ENCODE results near the gene BTBD6.

The BTBD6 gene

DNA sequence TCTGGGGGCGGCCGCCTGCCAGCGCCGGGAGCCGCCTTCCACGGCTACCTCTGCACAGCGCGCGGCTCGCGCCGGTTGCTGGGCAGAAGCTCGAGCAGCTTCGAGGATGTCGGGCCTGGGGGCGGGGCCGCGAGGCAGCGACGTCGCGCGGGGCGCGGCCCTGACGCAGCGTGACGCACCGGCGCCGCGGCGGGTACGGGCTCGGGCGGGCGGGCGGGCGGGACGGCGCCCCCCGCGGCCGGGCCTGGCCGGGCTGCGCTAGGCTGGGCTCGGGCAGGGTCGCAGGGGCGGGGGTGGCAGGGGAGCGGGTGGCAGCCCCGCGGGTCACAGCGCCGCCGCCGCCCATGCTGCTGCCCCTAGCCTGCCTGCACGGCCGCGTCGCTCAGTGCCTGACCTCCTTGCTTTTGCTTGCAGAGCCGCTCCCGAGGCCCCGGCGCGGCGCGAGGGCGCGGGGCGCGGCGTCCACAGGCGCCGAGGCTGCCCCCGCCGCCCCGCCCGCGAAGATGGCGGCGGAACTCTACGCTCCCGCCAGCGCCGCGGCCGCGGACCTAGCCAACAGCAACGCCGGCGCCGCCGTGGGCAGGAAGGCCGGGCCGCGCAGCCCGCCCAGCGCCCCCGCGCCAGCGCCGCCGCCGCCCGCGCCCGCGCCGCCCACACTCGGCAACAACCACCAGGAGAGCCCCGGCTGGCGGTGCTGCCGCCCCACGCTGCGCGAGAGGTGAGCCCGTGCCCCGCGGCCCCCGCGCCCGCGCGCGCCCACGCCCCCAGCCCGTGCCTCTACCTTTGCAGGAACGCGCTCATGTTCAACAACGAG lies at the start of gene BTBD6:
TSS of gene BTBD6 (plus strand) at position 166 of the 814 bp plus-strand sequence. CDS start at position 345, 179 bp downstream.
- peak; percentile 17 for DNase-seq (ENCODE audit: low read depth, low spot score)

DNA sequence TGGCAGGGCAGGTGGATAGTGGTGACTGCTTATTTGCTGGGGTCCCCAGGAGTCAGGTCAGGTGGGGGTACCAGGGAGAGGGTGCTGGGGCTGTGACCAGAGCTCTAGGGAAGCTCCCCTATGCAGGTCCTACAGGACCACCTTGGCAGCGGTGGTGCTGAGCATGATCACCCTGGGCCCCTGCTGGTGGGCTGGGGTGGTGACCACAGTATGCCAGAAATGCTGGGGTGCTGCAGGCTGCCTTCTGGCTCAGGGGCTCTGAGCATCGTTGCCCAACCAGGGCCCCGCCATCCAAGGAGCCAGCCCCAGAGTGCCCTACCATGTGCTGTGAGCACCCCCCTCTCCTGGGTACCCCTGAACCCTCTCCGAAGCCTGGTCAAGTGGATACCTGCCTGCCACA lies 49.7 kb upstream of the BTBD6 start:
- no peak for DNase-seq (ENCODE audit: low read depth, low spot score)

DNA sequence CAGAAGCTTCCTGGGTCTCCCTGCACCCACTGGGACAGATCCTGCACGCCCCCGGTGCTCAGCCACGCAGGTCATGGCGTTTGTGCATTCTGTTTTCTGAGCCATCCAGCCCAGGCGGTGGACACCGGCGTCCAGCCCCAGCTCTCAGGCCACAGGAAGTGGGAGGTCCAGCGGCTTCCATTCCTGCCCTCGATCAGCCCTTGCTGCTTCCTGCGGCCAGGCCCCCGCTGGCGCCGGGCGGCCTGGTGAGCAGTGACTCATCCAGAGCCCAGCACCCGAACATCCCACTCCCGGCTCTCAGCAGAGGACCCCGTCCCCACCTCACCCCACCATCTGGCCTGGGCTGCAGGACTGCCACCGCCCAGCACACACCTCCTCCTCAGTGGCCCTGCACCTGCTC lies 49.2 kb upstream of the BTBD6 start:
- no peak for DNase-seq (ENCODE audit: low read depth, low spot score)

DNA sequence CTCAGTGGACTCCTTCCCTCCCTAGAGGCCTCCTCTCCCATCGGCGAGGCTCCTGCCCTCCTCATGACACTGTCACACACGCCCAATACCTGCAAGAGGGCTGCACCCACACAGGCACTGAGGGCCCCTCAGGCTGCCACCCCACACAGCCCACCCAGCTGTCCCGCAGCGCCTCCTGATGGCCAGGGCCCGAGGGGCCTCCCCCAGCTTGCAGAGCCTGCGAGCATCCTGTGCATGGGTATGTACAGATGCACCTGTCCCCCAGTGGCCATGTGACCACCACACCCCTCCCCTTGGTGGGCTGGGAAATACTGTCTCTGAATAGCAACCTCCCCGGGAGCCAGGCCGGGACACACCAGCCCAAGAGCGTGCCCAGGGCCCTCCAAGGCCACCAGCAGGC lies 48.3 kb upstream of the BTBD6 start:
- no peak for DNase-seq (ENCODE audit: low read depth, low spot score)

DNA sequence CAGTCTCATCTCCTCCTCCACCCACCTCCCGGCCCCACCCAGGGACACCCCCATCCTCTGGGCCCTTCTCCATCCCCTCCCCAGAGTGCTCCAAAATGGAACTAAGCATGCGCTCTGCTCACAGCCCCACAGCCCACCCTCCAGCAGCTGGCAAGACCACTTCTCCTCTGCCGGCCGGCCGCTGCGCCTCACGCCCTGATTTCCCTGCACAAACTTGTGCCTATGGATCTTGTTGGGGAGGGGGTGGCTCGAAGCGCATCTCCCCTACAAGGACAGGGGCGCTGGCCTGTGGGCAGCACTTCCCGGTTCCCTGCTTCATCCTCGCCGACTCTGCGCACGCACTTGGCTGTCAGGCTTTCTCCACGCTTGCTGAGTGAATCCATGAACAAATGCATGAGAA lies 47.7 kb upstream of the BTBD6 start:
- DNase-seq (ENCODE audit: low read depth, low spot score), result no peak

DNA sequence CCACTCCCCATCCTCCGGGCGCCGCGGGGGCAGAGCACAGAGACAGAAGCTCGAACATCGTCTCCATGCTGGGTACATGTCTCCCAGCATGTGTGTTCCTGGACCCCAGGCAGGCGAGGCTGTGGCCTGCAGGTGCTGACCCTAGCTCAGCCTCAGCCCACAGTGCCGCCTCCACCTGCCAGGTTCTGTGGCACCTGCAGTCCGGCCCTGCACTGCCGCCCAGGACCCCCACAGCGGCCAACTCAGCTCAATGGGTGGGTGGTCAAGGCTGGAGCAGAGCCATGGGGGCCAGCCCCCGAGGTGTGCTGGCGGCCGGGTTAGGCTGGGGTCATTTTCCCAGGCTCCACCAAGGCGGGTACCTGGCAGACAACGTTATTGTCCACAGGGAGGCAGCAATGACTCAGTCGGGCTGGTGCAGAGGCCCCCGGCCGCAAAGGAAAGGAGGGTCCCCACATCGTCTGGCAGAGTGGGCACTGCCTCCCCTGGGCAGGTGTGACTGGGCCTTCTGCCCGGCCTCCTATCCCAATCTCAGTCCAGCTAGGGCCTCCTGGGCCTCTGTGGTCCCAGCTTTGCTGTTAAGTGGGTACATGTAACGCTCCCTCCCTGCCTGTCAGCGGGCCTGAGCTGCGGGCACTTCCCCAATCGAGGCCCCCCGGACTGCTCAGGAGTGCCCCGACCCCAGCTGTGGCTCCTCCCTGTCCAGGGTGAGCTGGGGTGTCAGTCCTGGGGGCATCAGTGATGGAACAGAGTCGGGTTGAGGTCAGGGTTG lies 47.0 kb upstream of the BTBD6 start:
- DNase-seq (ENCODE audit: low read depth, low spot score), result no peak

DNA sequence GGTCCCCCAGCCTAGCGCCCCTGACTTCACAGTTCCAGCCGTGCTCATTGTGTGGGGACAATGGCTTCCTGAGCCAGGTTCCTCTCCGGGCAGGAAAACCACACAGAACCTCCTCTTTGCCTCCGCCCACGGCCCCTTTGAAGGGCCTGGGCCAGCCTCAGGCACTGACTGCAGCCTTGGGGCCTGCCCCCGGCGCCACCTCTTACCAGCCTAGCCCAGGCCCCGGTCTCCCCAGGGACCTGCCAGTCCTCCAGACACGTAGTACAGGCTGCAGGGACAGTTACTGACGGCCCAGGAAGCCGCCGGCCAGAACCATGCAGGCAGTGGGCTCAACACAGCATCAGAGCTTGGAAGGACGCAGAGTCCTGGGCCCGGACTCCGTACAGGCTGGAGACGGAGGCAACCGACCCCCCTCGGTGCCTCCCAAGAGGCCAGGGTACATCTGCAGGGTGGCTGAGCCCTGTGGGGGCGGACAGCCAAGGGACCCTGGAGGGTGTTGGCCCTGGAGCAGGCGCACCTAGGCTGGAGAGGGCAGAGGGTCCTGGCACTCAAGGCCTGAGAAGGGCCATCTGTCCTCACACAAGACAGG lies 46.3 kb upstream of the BTBD6 start:
- DNase-seq (ENCODE audit: low read depth, low spot score), result no peak

DNA sequence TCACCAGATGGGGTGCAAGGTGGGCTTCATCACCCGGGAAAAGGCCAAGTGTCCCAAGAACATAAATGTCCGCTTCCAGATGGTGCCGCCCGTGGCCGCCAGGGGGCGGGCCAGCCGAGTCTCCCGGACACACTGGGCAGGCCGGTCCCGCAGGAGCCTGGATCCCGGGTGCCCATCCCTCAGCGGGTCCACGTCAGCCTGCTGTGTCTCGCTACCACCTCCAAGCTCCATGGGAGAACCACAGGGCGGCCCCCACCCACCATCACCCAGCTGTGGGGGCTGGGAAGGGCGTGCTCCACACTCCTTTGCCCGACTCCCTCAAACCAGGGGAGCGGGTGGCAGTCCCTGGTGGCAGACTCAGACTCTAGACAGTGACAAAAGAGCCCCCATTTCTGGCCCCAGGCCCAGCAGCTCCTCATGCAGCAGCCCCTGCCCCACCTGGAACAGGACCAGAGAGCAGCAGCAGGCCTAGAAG lies 45.2 kb upstream of the BTBD6 start:
- no peak for DNase-seq (ENCODE audit: low read depth, low spot score)

DNA sequence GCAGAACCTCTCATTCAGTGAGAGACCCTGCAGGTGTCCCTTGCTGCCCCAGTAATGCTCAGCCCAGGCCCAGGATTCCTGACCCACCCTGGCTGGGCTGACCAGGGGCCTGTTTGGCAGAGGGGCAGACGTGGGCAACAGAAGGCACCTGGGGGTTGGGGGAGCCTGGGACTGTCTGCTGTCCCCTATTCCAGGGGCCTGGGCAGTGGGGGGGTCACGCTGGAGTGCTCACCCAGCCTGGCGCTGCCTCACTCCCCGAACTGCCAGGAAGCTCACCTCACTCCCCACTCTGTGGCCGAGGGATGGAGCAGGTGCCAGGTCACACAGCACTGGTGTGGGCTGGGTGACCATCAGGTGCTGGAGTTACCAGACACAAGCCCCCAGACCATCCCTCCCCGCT lies 44.6 kb upstream of the BTBD6 start:
- DNase-seq (ENCODE audit: low read depth, low spot score), result no peak

DNA sequence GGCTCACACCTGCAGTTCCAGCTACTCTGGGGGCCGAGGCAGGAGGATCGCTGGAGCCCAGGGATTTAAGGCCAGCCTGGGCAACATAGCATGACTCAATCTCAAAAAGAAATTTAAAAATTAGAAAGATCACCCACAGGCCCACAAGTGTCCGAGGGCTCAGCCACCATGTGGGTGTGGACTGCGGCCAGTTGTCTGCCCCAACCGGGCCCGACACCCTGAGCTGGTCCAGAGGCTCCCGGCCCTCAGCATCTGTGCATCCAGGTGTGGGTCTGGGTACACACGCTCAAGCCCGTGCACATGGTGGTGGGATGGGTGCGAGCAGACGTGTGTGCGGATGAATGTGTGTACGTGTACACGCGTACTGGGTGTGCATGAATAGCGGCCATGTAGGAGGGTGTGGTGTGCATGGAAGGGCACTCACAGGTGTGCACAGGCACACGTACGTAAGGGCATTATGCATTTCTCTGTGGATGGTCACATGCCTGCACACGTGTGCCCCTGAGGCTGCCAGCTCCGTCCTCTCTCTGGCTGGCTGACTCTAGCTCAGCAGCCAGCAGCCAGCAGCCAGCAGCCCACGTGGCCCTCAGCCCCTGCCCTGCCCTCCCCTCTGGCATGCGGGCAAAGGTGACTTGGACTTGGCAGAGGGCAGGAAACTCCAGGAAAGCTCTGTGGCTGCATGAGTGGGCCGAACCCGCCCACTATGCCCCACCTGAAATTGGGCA lies 44.0 kb upstream of the BTBD6 start:
- no peak for DNase-seq (ENCODE audit: low read depth, low spot score)

DNA sequence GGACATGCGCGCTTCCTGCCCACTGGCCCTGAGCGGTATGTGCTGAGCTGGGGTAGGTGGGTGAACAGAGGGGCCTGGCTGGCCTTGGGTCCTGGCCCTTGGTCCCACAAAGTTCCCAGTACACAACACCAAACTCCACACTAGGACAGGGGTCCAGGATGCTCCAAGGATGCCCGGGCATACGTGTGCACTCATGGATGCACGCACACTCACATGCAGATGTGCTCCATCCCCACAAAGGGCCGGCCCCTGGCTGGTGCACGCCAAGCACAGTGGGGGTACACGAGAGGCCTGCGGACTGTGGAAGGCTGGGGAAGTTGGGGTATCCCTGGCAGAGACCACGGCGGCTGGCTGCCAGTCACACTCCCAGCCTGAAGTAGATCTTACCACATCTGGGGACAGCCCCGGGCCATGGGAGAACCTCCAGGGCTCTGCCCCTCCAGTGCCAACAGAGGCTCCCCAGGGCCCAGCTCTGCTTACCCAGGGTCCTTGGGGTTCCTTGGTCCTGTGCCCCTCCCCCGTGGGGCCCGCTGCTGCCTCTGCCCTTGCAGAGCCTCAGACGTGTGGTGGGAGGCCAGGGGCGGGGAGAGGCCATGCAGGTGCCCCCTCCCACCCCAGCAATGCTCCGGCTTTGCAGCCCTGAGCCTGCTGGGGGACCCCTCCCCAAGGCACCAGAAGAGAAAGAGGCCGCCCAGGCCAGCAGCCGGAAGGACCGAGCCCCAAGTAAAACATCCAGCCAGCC lies 43.2 kb upstream of the BTBD6 start:
- no peak for DNase-seq (ENCODE audit: low read depth, low spot score)

DNA sequence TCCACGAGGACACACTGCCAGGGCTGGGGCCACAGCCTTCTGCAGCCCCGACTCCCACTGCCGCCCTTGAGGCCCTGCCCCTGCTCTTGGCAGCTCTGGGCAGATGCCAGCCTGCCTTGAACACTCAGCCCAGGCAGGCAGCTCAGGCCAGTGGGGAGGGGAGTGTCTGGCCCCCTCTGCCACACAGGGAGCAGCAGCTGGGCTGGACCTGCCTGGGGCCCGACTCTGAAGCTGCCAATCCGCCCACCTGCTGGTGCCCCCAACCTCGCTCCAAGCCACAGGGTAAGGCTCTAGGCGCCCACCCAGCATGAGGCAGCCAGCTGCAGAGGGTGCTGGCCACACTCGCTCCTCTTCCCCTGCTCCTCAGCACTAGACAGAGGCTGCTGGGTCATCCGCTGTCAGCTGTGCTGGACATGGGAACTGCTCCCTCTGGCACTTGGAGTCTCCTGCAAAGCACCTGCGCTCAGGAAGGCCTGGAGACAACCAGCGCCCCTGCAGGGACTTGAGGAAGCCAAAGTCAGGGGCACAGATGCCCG lies 42.6 kb upstream of the BTBD6 start:
- no peak for DNase-seq (ENCODE audit: low read depth, low spot score)

DNA sequence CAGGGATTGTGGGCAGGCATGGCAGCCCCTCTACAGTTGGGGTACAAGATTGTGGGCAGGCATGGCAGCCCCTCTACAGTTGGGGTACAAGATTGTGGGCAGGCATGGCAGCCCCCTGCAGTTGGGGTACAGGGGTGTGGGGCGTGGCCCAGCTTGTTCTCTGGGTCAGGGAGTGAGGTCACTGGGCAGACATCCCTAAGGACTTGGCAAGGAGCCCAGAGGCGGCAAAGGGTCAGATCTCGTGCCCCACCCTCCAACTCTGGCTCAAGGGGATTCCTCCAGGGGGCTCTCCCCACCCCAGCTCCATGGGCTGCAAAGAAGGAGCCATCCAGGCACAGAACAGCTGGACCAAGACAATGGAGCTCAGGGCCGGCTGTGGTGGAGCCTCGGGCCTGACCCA lies 41.5 kb upstream of the BTBD6 start:
- no peak for DNase-seq (ENCODE audit: low read depth, low spot score)

DNA sequence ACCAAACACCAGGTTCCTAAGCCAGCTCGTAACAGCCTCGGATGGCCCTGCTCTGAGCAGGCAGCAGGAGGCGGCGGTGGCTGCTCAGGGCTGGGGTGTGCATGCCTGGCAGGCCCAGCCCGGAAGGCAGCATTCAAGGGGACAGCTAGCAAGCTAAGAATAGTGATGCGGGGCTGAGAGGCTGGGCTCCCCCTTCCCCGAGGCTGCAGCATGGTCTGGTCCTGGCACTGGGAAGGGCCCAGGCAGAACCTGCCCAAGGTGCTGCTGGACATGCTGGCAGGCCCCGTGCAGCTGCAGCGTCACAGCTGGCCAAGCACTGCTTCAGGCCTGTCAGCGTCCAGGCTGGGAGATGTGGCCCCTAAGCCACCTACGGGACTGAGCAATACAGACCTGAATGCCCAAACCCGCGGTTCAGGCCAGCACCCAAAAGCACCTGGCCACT lies 40.9 kb upstream of the BTBD6 start:
- DNase-seq (ENCODE audit: low read depth, low spot score), result no peak

DNA sequence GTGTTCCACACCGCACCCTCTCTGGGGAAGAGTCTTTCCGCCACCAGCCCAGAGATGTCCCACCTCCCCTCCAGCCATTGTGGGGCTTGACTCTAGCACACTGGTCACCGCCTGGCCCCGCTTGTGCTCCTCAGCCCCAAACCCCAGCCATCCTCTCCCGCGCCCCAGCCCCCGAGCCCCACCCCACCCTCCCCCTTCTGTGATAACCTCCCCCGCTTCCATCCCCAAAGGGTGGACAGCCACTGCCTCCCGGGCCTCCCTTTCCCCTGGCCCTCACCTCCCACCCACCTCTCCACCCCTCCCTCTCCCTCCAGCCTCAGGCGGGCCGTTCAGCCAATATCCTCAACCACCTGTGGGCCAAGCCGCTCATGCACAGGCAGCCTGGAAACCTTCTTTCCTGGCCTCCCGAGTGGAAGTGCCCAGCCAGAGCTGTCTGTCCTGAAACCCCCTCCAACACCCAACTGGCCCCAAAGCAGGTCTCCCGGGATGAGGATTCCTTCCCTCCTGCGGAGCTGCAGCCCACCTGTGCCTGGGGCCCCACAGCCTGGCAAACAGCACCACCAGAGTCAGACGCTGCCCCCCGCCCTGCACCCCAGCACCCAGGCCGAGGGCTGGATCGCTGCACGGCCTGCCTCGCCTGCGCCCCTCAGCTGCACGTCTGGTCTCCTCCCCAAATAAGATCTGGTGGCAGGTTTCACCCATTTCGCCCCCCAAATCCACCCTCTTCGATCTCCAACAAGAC lies 40.2 kb upstream of the BTBD6 start:
- no peak for DNase-seq (ENCODE audit: low read depth, low spot score)

DNA sequence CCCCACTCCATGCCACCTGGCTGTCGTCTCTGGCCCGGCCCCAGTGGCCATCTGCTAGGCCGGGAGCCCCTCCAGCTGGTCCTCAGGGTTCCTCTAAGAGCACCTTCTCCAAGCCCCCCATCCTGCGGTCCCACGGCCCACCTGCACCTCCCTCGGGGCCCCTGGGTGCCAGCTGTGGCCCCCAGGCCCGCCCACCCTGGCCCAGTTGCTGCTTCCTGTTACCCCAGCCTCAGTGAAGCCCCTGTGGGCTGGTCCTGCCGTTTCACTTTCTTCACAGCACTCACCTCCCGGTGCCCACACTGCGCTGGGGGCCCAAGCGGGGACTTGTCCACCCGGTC lies 39.6 kb upstream of the BTBD6 start:
- DNase-seq (ENCODE audit: low read depth, low spot score), result no peak

DNA sequence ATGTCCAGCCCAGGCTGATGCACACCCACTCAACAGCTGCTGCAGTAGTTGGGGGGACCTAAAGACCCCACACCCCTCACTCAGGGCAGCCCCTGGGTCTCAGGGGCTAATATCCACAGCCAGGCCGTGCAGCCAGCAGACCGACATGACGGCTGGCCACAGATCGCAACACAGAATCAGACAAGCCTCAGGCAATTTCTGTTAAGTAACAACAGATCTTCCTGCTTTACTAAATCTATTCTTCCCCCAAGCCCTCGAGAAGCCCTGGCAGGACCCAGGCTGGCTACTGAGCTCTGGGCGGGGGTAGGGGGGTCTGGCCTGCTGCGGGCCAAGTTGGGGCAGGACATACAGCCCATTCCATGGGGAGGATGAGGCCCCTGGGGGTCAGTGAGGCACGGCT lies 39.2 kb upstream of the BTBD6 start:
- no peak for DNase-seq (ENCODE audit: low read depth, low spot score)

DNA sequence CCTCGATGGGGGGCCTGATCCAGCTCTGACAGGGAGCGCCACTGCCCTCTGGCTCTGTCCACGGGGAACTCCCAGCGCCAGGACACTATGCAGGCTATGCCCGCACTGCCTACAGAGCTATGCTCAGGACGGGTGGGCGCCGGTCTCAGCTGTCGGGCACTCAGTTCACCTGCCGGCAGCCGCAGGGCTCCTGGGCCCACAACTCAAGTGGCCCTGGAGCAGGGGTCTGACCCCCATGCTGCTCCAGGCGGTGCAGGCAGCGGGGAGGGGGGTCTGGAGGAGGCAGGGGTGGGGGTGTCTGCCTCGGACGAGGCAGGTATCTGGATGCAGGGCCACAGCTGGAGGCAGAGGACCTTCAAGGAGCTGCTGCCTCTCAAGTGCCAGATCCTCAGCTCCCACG lies 38.7 kb upstream of the BTBD6 start:
- DNase-seq (ENCODE audit: low read depth, low spot score), result no peak

DNA sequence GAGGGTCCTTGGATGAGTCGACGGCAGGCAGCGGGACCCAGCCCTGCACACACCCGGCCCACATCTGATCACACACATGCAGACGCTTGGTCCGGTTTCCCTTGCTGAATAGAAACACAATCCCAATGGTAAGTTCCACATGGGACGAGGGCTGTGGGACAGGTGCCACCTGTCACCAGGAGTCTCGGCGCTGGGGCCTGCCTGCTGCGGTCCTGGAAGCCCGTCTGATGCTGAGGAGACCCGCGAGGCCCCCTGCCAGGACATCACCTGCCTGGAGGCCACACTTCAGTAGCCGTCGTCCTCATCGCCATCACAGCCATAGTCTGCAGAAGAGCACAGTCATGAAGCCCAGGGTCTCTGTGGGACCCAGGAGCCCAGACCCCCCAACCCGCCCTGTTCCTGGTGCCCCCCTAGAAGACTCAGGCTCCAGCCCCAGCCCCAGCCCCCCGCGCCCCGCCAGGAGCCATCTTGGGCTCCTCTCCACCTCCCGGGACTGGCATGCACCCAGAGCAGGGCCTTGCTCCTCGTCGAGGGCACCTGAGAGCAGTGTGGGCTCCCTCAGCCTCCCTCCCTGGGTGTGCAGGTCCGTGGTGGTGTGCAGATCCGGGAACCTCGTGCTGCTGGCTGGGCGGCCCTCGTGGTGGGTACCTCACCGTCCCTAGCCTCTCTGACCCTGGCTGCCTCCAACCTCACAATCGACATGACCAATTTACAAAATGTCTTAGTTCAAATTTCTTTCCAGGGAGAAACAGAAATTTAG lies 37.9 kb upstream of the BTBD6 start:
- no peak for DNase-seq (ENCODE audit: low read depth, low spot score)

All from iPS DF 19.7 (cell line).